Fibroblast of skin of back (primary cell): ENCODE results near the gene BEGAIN.
A peak's percentile ranks its signal among the peaks of the same experiment; 100 is the strongest.

ENCODE experiments used
- DNase-seq: peaks from one replicate; pipeline ENCODE4 v3.0.0-alpha.2; 2013

The BEGAIN gene

DNA sequence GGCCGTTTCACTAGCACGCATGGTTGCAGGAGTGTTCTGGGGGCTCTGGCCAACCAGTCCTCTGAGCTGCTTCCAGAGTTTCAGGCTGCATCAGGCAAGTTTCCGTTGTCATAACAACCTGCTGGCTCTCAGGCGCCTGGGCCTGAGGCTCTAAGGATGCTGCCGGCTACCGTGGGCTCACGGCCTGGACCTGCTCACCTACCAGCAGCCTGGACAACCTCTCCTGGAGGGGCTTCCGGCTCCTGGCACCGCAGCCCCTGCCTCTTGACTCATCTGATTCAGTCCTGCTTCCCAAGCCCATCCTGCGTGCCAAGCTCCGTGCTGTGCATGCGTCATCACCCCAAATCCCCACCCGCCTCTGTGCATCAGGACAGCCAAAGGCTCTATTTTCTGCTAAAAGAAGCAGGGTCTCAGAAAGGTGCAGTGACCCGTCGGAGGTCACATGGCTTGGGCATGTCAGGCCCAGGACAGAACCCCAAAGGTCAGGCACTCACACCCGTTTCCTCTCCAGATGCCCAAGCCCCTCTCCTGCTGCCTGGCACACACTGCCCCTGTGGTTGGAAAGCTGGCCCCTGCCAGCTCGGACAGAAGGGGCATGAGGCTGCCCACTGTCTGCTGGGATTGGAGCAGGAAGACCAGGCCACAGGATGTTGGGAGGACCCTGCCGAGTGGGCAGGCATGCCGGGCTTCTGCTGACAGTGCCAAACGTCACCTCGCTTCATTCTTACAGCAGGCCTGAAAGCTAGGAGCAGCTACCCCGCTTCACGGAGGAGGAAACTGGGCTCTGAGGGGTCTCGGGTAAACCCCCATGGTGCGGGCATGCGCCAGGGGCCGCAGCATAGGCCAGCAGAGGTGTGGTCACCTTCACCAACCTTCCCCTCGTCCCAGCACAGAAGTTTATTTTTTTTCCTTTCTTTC lies 5.7 kb downstream of the BEGAIN start:
- no peak for DNase-seq

DNA sequence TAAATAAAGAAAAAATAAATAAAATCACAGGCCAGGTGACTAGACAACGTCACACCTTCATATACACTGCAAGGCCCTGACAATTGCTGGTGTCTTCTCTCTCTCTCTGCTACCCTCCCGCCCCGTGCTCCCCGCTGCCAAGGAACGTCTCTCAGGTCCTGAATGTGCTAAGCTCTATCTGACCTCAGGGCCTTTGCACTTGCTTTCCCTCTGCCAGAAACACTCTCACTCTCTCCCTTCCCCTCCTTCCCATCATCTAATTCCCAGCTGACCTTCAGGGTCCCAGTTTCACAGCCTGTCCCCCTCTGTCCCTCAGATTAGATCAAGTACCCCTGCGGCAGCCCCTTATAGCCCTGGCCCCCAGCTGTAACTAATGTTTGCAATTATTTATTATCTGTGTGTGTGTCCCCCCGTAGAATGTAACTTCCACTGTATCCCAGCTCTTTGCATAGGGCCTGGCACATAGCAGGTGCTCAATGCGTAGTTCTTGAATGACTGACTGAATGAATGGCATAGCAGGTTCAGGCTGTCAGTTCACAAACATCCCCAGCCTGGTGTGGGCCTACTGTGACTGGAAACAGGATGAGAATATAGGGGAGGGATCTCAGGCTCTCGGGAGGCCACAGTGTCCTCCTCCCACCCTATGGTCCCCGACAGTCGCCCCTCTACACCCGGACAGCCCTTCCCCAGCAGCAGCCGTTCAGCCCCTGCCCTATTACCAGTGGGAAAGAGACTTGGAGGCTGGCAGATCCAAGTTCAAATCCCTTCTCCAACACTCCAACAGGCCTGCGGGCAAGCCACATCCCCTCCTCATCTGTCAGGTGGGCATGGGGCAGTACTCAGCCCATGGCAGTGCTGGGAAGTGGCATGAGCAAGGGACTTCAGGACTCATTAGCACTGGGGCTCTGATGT lies 6.6 kb downstream of the BEGAIN start:
- DNase-seq: no peak

DNA sequence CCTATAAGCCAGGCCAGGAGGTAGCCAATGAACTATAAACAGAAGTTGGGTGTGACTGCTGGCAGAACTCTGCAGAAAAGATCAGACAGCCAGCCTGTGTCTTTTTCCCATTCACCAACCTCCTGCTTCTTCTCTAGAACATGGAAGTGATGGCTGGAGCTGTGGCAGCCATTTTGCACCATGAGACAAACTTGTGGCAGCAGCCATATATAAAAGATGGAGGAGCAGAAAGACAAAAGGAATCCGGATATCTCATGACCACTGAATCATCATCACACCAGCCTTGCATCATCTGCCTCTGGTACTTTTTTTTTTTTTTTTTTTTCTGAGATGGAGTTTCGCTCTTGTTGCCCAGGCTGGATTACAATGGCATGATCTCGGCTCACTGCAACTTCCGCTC lies 8.7 kb downstream of the BEGAIN start:
- DNase-seq: peak; percentile 10

DNA sequence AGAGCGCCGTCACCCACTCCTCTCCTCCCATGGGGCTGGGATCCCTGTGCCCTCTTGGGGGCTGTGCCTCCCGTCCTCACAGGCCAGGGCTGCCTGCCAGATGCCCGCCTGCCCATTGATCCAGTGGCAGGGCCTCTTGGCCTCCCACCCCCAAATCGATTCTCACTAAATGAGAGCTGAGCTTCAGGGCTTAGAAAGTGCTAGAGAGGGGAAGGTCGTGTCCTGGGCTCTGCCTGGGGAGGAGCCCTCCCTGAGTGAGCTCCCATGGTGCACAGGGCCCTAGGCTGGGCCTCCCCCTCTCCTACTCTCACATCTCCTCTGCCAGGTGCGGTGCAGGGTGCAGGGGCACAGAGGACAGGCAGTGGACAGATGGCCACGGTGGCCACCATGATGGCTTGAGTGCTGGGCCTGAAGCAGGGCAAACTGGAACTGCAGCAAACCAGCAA lies 9.2 kb downstream of the BEGAIN start:
- DNase-seq: no peak

DNA sequence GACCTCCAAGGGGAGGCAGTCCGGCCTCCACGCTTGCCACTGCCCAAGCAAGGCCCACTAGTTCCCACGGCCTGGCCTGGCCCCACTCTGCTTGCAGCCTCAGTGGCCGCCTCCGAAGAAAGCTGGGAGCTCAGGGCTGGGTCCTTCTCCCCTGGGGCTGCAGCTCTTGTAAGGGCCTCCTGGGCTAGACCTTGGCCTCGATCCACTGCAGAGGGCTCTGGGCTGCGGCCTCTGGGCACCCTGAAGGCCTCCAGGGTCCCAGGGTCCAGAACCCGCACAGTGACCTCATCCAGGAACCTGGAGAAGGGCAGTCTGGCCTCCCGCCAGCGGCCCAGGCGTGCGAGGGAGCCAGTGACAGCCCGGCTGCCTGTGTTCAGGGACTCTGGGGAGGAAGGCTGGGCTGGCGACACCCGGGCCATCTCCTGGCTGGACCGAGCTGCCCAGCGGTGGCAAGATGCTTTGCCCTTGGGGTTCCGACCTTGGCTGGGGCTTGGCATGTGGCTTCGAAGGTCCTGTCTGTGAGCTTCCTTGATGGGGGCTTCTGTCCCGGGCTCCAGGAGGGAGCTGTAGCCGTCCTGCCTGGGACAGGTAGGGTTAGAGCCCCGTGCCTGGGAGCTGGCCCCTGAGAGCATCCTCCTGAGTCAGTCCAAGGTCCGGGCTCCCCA lies 9.8 kb downstream of the BEGAIN start:
- DNase-seq: no peak

DNA sequence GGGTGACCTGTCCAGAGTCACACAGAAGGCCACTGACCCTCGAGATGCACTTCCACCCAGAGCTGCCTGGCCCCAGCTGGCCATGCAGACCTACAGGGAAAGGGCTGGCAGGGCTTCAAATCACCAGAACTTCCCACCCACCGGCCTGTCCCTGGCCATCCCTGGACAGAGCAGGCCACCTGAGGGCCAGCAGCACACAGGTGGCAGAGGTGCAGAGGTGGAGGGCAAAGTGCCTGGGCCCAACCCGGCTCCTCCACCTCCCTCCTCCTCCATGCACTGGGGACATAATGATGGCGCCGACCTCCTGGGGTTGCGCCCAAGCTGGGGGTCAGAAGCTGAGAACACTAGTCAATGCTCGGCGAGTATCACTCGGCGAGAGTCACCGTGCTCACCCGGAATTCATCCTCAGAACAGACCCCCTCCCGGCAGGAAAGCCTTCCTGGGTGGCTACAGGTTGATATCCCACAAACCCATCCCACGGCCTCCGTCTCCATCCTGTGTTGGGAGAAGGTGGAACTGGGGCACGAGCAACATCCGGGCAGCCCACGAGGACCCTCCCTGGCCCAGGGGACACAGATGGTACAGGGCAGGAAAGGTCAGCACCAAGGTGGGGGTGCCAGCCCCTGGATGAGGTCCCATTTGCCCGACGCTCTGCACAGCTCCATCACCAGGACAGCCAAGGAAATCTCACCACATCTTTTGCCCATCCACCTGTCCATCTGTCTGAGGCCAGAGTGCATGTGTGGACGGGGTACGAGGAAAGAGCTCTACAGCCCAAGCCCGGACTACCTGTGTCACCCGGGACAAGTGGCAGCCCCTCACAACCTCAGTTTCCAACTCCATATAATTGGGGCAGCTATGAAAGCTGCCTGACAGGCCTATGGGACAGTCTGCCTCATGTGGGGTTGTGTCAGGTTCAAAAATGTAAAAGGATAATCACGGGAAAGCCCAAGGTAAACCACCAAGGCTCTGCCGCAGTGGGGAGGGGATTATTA lies 10.8 kb downstream of the BEGAIN start:
- DNase-seq: no peak

DNA sequence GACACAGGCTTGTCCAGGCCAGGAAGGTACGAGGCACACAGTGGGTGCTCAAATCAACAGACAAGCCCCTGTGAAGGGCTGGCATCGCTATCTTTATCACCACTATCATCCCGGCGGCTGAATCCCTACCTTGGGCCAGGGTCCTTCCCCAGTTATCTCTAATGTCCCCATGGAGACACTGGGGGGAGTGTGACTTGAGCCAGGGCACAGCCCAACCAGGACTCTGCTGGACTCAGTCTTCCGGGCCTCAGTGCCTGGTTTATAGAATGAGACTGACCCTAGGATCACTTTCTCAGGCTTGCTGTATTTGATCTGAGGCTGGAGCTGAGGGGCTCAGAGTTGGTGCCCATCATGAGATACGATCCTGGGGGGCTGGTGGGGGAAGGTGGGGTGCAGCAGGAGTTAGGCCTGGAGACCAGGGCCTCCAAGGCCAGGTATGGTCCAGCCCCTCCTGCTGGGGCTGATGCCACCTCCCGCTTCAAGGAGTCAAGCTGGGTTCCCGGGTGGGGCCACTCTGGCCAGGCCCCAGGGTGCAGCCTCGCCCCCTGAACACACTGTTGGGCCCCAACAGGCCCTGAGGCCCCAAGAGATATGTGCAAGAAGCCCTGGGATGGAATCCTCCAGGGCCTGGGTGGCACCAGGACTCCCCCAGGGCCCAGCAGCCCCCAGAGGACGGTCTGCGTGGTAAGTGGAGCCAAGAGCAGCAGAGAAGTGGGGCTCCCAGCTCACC lies 11.8 kb downstream of the BEGAIN start:
- DNase-seq: no peak

DNA sequence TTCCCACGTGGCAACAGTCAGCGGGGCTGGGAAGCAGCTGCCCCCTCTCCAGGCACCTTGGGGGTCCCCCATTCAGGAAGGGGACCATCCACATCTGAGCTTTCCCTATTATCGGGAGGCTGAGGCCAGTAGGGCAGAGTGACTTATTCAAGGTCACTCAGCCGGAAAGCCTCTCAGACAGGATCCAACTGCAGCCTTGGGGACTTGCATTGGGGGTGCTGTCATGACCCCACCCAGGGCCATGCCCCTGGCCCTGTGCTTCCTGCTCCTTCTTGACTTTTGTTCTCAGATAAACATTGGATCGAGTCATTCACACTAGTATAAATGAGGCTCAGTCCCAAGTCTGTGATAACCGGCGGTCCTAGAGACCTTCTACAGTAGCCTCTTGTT lies 12.6 kb downstream of the BEGAIN start:
- DNase-seq: no peak

DNA sequence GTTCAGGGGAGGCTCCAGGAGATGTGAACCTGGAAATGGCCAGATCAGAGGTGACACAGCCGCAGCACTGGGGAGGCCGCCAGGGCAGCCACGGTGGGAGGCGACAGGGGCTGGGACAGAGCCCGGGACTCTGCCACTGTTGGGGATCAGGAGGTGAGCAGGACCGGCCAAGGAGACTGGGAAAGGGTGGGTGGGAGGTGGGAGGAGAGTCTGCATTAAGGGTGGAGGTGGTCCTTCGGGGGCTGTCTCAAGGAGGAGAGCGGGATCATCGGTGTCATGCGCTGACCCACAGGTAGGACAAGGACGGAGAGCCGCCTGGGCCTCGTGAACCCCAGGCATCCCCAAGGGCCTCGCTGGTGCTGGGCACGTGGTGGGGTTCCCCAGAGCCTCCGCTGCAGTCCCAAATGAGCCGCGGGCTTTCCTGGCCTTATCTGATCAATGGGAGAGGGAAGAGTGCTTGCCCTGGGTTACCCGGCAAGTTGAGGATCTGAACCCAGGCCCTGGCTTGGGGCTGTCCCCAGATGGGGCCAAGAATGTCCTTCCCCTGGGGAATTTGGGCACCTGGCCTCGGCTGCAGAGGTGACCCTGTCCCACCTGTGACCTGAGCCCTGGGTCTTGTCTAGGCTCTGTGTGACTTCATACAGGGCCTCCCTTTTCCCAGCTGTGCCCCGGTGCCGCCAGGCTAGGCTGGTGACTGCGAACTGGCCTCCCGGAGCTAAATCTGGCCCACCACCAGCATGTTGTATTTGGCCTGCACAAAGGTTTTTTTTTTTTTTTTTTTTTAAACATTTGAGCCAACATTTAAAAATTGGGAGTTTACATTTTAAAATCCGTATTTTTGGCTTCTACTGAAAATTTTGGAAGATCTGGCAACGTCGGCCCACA lies 13.2 kb downstream of the BEGAIN start:
- DNase-seq: no peak

DNA sequence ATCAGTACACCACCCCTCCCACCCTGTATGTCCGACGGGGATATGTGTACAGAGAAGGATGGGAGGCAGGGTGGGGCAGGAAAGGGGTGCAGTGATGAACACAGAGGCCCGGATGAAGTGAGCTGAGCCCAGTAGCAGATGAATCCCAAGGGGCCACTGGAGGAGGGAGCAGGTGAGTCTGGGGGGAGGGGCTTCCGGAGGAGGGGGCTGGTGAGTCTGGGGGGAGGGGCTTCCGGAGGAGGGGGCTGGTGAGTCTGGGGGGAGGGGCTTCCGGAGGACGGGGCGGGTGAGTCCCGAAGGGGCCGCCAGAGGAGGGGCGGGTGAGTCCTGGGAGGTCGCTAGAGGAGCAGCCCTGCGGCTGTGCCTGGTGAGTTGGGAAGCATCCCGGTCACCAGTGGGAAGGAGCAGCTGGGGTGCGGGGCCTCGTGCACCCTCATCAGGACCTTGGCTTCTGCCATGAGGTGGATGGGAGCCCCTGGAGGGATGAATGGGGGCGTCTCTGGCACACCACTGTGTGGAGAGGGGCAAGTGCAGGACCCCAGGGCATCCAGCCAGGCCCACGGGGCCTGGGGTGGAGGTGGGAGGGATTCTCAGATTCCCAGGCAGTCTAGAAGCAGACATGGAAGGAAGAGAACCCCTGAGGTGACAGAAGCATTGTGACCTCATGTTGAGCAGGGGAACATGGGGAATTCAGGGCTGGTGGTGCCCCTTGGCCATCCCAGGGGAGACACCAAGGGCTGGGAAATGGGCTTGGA lies 14.0 kb downstream of the BEGAIN start:
- DNase-seq: no peak

DNA sequence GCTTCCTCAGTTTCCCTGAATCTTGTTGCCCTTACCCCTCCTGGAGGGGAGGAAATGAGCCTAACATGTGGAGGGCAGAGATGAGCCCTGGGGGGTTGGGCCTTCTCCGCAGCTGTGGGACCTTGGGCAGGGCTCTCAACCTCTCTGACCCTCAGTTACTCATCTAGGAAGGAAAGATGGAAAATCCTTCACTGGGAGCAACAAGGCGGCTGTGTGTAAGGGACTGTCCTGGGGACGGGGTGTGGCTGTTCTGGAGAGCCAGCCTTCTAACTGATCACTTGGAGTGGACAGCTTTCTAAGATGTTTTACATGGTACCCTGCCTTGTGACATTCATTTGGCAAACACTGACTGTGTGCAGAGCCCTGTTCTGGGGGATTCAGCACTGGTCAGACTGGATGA lies 14.7 kb downstream of the BEGAIN start:
- DNase-seq: no peak

DNA sequence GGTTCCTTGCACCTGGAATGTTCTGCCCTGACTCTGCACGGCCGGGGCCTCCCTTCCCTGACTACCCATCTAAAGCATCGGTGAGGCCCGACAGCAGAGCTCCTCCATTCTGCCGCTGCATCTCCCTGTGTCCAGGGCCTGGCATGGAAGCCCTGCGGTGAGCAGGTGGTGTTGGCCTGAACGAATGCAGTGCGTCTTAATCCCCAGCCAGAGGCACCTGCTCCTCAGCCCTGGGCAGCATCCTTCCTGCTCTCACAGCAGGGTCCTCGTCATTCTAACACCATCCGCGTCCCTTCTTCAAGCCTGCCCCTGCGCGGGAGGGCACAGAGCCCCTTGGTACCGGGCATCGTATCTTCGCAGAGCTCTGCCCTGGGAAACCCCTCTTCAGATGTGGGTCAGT lies 15.4 kb downstream of the BEGAIN start:
- no peak for DNase-seq

DNA sequence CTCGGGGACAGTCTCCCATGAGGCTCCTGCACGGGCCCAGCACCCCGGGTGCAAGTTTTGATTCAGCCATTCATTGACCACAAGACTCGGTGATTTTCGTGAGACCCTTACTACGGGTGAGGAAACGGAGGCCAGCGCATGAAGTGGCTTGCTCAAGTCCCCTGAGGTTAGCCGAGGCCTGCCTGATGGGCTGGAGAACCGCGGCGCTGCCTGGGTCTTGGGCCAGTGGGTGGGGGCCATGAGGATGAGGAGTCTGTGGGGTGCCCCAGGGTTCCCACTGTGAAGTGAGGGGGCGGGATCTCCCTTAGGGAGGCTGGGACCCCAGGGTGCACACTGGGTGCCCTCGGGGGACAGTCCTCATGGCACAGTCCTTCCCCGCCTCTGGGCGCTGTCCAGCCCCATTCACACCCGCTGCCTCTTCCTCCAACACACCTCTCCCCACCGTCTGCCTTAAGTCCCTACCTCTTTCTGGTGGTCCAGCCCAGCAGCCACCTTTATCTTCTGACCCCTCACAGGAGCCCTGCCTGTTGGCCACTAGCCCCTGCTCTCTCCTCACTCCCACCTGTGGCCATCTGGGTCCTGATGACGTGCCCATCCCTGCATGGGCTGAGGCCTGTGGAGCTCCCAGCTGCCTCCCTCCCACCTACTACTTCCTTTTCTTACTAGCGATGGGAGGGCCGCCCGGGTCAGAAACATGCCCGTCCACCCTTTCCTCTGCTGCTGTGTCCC lies 16.3 kb downstream of the BEGAIN start:
- DNase-seq: no peak

DNA sequence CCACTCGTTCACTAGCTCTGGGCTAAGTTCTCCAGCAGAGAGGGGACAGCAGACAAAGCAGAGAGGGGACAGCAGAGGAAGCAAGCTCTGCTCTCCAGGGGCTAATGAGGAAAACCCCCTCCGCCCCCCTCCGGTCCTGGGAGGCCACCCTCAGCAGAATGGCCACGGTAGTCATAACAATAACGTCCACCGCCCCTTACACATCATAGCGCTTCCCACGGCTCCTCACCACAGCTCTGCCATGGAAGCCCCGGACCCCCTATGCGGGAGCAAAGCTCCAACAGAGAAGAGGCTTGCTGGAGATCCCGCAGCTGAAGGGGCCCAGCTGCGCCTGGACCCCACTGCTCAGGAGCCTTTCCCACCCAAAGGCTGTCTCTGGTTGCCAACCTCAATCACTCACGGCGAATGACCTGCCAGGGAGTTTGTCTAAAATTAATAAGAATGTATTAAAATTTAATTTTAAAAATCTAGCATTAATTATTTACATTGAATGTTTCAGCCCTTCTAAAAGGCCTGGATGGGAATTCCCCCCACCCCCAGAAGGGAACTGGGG lies 17.4 kb downstream of the BEGAIN start:
- DNase-seq: no peak

DNA sequence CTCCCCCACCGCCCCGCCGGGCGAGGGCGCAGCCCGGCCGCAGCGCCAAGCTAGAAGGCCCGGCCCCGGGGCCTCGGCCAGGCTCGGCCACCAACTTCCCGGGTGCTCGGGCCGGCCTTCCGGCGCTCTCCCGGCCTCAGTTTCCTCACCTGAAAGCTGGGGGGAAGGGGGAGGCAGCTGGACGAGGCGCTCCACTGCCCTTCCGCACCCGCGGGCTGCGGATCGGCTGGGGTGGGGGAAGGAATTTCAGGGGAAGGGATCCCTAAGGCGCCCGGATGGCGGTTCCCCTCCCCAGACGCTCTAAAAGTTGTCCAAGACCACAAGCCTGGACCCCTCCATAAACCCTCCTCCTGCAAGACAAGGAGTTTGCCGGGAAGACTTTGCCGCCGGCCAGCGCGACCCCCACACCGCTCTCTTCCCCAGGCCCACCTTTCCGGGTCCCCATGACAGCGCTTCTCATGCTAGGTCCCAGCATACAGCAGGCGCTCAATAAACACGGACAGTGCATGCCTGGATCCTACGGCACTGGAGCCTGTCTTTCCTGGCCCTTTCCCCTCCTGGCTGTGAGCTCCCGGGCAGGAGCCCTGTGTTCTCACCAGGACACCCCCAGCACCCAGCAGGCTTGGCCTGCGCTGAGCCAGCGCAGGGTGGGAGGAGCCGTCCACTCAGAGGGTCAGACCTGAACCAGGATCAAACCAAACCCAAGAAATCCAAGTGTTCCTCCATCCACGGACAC lies 18.1 kb downstream of the BEGAIN start:
- no peak for DNase-seq

DNA sequence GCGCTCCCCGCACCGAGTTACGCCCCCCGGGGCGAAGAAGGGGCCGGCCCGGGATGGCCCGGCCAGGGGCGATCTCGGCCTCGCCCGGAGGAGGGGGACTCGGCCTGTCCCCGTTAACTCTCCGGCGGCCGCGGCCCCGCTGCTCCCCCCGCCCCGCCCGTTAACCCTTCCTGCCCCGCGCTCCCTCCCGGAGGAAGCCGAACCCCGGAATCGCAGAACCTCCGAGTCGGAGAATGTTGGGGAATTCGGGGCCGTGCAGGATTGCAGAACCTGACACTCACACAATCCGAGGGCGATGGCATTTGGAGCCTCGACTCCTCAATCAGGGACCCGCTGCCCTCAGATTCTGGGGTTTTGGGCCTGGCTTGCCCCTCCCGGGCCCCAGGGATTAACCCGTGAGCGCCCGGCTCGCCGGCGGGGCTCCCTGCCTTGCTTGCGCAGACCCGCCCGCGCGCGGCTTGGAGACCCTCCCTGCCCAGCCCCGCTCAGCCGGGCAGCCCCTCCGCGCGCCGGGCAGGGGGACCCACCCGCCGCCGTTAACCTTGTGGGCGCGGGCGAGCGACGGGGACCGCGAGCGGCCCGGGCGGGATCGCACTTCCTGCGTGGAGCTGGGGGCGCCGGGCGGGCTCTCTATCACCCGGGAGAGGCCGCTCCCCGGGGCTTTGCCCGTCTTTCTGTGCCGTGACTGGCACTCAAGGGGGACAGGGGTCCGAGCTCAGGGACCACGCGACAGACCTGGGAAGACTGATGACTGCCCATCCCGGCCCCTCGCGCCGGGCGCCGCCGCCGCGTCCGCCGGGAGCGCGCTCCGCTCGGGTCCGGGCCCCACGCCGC lies 18.8 kb downstream of the BEGAIN start:
- DNase-seq: no peak

DNA sequence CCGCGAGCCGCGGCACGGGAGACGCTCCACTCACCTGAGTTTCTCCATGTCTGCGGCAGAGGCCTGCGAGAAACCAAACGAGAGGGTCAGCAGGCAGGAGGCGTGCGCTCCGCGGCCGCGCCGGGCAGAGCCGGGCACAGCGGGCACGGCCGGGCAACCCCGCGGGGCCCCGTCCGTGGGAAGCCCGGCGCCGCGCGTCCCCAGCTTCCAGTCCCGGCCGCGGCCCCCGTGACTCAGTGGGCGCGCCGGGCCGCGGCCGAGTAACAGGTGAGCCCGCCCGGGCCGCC lies 19.4 kb downstream of the BEGAIN start:
- DNase-seq: no peak
